ENCODE results near the gene CHKA.

Gene CHKA

DNA sequence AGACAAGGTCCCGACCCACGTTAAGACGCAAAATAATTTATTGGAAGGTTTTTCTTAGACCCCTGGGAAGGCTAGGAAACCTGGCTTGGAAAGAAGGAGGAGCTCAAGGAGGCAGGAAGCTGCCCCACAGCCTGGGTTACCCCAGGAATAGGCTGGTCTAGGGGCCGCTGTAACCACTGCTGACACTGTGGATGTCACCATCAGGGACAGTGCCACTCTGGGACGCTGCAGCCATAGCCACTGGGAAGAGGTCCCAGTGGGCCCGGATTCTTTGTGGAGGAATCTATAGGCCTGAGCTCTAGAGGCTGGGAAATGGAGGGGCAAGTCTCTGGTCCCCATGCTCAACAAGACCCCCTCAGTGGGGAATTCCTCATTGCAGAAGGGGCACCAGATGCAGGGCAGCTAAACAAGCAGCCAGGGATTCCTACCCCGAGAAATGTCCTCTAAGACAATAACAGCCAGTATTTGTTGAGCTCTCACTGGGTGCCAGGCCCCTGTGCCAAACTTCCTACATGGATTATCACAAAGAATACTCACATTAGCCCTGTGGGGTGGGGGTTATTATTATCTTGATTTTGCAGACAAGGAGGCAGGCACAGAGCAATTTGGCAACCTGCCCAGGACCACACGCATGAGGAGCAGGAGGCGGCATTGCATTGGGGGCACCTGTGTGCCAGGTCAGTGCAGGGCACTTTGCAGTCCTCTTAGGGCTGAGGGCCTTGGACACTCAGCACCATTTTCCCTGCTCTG, 19.5 kb upstream of the CHKA start:
- TF ChIP-seq POLR2AphosphoS5 (IDR thresholded peaks at IDR 0.05; ENCODE audit: low read depth, low read length) (no peak), FOXP2 (optimal IDR thresholded peaks at IDR 0.05; ENCODE audit: borderline replicate concordance, extremely low read depth, extremely low read length, insufficient read depth) (no peak), SIN3A (IDR thresholded peaks at IDR 0.05; ENCODE audit: borderline replicate concordance, insufficient read depth, low read length) (no peak), TAF1 (IDR thresholded peaks at IDR 0.05; ENCODE audit: borderline replicate concordance, insufficient read depth, low read length) (no peak)
- TF ChIP-seq, protein P1, sequence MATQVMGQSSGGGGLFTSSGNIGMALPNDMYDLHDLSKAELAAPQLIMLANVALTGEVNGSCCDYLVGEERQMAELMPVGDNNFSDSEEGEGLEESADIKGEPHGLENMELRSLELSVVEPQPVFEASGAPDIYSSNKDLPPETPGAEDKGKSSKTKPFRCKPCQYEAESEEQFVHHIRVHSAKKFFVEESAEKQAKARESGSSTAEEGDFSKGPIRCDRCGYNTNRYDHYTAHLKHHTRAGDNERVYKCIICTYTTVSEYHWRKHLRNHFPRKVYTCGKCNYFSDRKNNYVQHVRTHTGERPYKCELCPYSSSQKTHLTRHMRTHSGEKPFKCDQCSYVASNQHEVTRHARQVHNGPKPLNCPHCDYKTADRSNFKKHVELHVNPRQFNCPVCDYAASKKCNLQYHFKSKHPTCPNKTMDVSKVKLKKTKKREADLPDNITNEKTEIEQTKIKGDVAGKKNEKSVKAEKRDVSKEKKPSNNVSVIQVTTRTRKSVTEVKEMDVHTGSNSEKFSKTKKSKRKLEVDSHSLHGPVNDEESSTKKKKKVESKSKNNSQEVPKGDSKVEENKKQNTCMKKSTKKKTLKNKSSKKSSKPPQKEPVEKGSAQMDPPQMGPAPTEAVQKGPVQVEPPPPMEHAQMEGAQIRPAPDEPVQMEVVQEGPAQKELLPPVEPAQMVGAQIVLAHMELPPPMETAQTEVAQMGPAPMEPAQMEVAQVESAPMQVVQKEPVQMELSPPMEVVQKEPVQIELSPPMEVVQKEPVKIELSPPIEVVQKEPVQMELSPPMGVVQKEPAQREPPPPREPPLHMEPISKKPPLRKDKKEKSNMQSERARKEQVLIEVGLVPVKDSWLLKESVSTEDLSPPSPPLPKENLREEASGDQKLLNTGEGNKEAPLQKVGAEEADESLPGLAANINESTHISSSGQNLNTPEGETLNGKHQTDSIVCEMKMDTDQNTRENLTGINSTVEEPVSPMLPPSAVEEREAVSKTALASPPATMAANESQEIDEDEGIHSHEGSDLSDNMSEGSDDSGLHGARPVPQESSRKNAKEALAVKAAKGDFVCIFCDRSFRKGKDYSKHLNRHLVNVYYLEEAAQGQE (IDR thresholded peaks at IDR 0.05; ENCODE audit: insufficient read depth in 1 of 2, low read depth in 2 of 2, low read length in 2 of 2): no peak

DNA sequence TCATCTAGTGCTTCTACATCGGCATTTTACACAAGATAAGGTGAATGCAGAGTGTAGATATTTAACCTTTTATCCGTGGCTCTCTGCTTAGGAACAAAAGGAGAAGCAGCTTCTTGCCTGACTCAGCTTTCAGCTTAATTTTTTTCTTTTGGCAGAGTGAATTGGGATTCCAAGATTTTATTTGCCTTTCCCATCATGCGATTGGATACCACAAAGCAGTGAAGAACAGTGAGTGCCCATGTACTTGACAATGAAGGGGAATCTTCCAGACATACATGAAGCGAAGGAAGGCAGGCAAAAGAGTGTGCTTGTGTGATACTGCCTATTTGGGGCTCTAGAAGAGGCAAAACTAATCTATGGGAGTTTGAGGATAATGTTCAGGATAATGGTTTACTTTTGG, 17.0 kb upstream of the CHKA start:
- TF ChIP-seq, protein P1 (IDR thresholded peaks at IDR 0.05; ENCODE audit: insufficient read depth in 1 of 2, low read depth in 2 of 2, low read length in 2 of 2): no peak

DNA sequence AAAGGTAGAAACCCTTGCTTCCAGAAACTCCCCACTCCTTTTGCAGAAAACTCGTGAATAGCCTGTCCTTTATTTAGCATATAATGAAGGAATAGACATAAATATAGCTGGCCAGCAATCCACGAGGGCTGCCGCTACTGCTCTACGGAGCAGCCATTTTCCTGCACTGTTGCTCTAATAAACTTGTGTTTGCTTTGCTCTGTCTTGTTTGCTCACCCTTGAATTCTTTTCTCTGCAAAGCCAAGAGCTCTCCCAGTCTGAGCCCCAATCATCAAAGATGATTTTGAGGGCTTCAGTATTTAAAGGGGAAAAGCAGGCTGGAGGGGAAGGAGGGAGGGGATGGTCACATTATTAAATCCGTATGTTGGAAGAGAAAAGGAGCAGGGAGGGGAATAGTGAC, 16.6 kb upstream of the CHKA start:
- TF ChIP-seq TAF1 (IDR thresholded peaks at IDR 0.05; ENCODE audit: borderline replicate concordance, insufficient read depth, low read length) (no peak), SIN3A (IDR thresholded peaks at IDR 0.05; ENCODE audit: borderline replicate concordance, insufficient read depth, low read length) (no peak), POLR2AphosphoS5 (IDR thresholded peaks at IDR 0.05; ENCODE audit: low read depth, low read length) (no peak), FOXP2 (optimal IDR thresholded peaks at IDR 0.05; ENCODE audit: borderline replicate concordance, extremely low read depth, extremely low read length, insufficient read depth) (no peak)
- TF ChIP-seq, protein P1 (IDR thresholded peaks at IDR 0.05; ENCODE audit: insufficient read depth in 1 of 2, low read depth in 2 of 2, low read length in 2 of 2): no peak

DNA sequence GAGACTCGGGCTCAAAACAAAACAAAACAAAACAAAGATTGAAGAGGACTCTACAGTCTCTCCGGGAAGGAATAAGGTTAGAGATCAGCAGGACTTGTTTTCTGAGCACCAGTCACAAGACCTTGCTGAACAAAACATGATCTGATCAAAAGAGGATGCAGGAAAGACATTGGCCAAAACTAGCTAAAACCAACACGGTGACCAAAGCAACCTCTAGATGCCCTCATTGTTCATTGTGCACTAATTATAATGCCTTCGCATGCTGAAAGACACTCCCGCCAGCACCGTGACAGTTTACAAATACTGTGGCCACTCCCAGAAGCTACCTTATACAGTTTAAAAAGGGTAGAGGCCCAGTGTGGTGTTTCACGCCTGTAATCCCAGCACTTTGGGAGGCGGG, 15.7 kb upstream of the CHKA start:
- TF ChIP-seq FOXP2 (optimal IDR thresholded peaks at IDR 0.05; ENCODE audit: borderline replicate concordance, extremely low read depth, extremely low read length, insufficient read depth) (no peak), SIN3A (IDR thresholded peaks at IDR 0.05; ENCODE audit: borderline replicate concordance, insufficient read depth, low read length) (no peak), TAF1 (IDR thresholded peaks at IDR 0.05; ENCODE audit: borderline replicate concordance, insufficient read depth, low read length) (no peak), POLR2AphosphoS5 (IDR thresholded peaks at IDR 0.05; ENCODE audit: low read depth, low read length) (no peak)
- TF ChIP-seq, protein P1 (IDR thresholded peaks at IDR 0.05; ENCODE audit: insufficient read depth in 1 of 2, low read depth in 2 of 2, low read length in 2 of 2): no peak

DNA sequence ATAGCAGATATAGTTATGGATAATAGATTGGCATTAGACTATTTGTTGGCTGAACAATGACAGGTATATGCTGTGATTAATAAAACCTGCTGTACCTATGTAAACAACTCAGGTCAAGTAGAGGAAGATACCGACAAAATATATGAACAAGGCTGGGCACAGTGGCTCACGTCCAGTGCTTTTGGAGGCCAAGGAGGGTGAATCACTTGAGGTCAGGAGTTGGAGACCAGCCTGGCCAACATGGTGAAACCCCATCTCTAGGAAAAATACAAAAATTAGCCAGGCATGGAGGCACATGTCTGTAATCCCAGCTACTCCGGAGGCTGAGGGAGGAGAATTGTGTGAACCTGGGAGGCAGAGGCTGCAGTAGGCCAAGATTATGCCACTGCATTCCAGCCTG, 14.0 kb upstream of the CHKA start:
- TF ChIP-seq TAF1 (IDR thresholded peaks at IDR 0.05; ENCODE audit: borderline replicate concordance, insufficient read depth, low read length): no peak
- TF ChIP-seq SIN3A (IDR thresholded peaks at IDR 0.05; ENCODE audit: borderline replicate concordance, insufficient read depth, low read length): no peak
- TF ChIP-seq, protein P1 (IDR thresholded peaks at IDR 0.05; ENCODE audit: insufficient read depth in 1 of 2, low read depth in 2 of 2, low read length in 2 of 2): no peak
- TF ChIP-seq FOXP2 (optimal IDR thresholded peaks at IDR 0.05; ENCODE audit: borderline replicate concordance, extremely low read depth, extremely low read length, insufficient read depth): no peak
- no peak for TF ChIP-seq POLR2AphosphoS5 (IDR thresholded peaks at IDR 0.05; ENCODE audit: low read depth, low read length)
